Body of pancreas (tissue), 4 donors: Measurements from ENCODE around the gene EIF3L. TPM values are rescaled to one million over a fixed set of nuclear protein-coding genes. Genes with fewer than 3 reads are reported as not detected.

ENCODE experiments used
- ATAC-seq: fragments of 150-250 bp; one replicate; pipeline ENCODE4 v1.9.1; 2016
- DNase-seq, 4 donors: peaks; one replicate each; pipeline ENCODE4 v3.0.0-alpha.2; 2019
- H3K27ac ChIP-seq, 4 donors: fragments of 200-600 bp; sonication (generic); 1 replicate in 3 of 4; 2 replicates in 1 of 4; pipeline versions ENCODE4 v1.5.1 to v1.6.1; 2016 to 2019; ENCODE audit warnings: mild to moderate bottlenecking in 1 of 4, mixed read lengths in 1 of 4, moderate library complexity in 1 of 4
- H3K27me3 ChIP-seq, 2 donors: fragments of 200-600 bp; sonication (generic); one replicate each; pipeline ENCODE4 v1.6.0; 2016; ENCODE audit warnings: mild to moderate bottlenecking in 1 of 2
- H3K36me3 ChIP-seq, 2 donors: fragments of 200-600 bp; sonication (generic); replicated peaks in 1 of 2; 2 replicates each; pipeline ENCODE4 v1.5.1; 2016; ENCODE audit warnings: low read depth in 2 of 2; ENCODE audit not compliant: insufficient read depth in 1 of 2
- H3K4me1 ChIP-seq: fragments of 200-600 bp; sonication (generic); one replicate; pipeline ENCODE4 v1.6.0; 2016
- H3K4me3 ChIP-seq, 2 donors: fragments of 200-600 bp; sonication (generic); 1 replicate in 1 of 2; 2 replicates in 1 of 2; pipeline ENCODE4 v1.5.1; 2016 to 2019
- H3K9me3 ChIP-seq, 3 donors: fragments of 200-600 bp; sonication (generic); 1 replicate in 2 of 3; 2 replicates in 1 of 3; pipeline ENCODE4 v1.5.1; 2016
- CTCF ChIP-seq, 7 experiments: fragments of 450-650 bp in 4 of 7; fragments of 200-600 bp in 3 of 7; sonication (generic) in 3 of 7; IDR thresholded peaks; one replicate each; pipeline ENCODE4 v1.5.1; 2016 to 2019; ENCODE audit warnings: antibody characterized with exemption in 7 of 7
- POLR2A ChIP-seq, 3 donors: fragments of 450-650 bp; IDR thresholded peaks; one replicate each; pipeline ENCODE4 v1.6.1; 2016; ENCODE audit warnings: antibody characterized with exemption in 3 of 3, mild to moderate bottlenecking in 2 of 3
- WGBS, 2 donors: methylation state at CpG; one replicate each; pipeline ENCODE4 v1.1.5; 2017; 5-methylcytosine and 5-hydroxymethylcytosine counted together
- intact Hi-C: fragments of 100-400 bp; cut with DNase I; formaldehyde crosslinking; loops from one replicate; pipeline ENCODE4 v1.15.1; 2023
- total RNA-seq, 2 donors: library from RNA; depleted of rRNA; stranded (reverse); fragments of >200 nt; gene quantifications; one replicate each; pipeline ENCODE4 v1.1.0, GENCODE V29; 2016

The EIF3L gene
- total RNA-seq, 2 donors from 2014 or later = 139 to 230 TPM

- Histone ChIP-seq H3K27ac (peak overlapping the region; percentile 74 to 90 (median 83)), H3K9me3 (no peaks in the 10 kb centered on the region), H3K4me1 (peaks cover 53% of the 10 kb centered on the region), H3K36me3 (no peaks in the 10 kb centered on the region), H3K4me3 (no peak overlapping the region), H3K27me3 (no peaks in the 10 kb centered on the region)
- WGBS, 2 donors = 46 to 66% methylated on average over 6 to 9 of the region's 9 CpGs
- DNase-seq = peak; percentile 69 to 88 (median 80)
- peak; percentile 91 for ATAC-seq
- peak in 1 of 3 donors; percentile 49 for TF ChIP-seq POLR2A (IDR thresholded peaks at IDR 0.05)
- TF ChIP-seq CTCF (IDR thresholded peaks at IDR 0.05) = peak in 1 of 7 experiments; percentile 2
- intact Hi-C loops = no loop called here
Observed at GRCh38 chr22:37898441-37899181, 49.4 kb downstream of the EIF3L start.

GRCh38 chr22:37904572-37905533 lies 55.6 kb downstream of the EIF3L start:
- Histone ChIP-seq H3K36me3 (no peaks in the 10 kb centered on the region), H3K27me3 (no peaks in the 10 kb centered on the region), H3K4me1 (peaks cover 28% of the 10 kb centered on the region), H3K9me3 (no peaks in the 10 kb centered on the region), H3K27ac (peak overlapping the region; percentile 25 to 77 (median 73)), H3K4me3 (no peak overlapping the region)
- intact Hi-C loops = no loop called here
- DNase-seq (peak in 3 of 4 donors; percentile 26 to 60 (median 56)), ATAC-seq (no peak)
- WGBS, 2 donors = 72 to 78% methylated on average over 9 to 10 of the region's 10 CpGs
- TF ChIP-seq CTCF (IDR thresholded peaks at IDR 0.05) = no peak
- TF ChIP-seq POLR2A (IDR thresholded peaks at IDR 0.05) = no peak

- Histone ChIP-seq H3K36me3 (no peaks in the 10 kb centered on the region), H3K27ac (peak within 1 kb of the TSS; percentile 25 to 79 (median 78)), H3K4me1 (peaks cover 28% of the 10 kb centered on the region), H3K27me3 (no peaks in the 10 kb centered on the region), H3K9me3 (no peaks in the 10 kb centered on the region), H3K4me3 (peak within 1 kb of the TSS; percentile 54 to 62)
- TF ChIP-seq POLR2A (IDR thresholded peaks at IDR 0.05) (peak in 1 of 3 donors; percentile 35), CTCF (IDR thresholded peaks at IDR 0.05) (peak in 4 of 7 experiments; percentile 45 to 93 (median 77))
- intact Hi-C loops = no loop called here
- 18 to 43% methylated on average over 13 to 26 of the region's 90 CpGs for WGBS, 2 donors
- ATAC-seq = peak; percentile 92
- DNase-seq = peak; percentile 79 to 87 (median 82)
Observed at GRCh38 chr22:37905534-37906363, 56.5 kb downstream of the EIF3L start, which contains the start of gene MICALL1. TSS of gene MICALL1 (plus strand) at chr22:37906297. CDS start at chr22:37906423, 126 bp downstream.

- H3K9me3 ChIP-seq = no peaks in the 10 kb centered on the region
- intact Hi-C loops = no loop called here
- peak in 1 of 7 experiments; percentile 1 for TF ChIP-seq CTCF (IDR thresholded peaks at IDR 0.05)
- no peak for TF ChIP-seq POLR2A (IDR thresholded peaks at IDR 0.05)
- H3K4me3 ChIP-seq = peak overlapping the region; percentile 54 to 62
- peak overlapping the region; percentile 25 to 79 (median 78) for H3K27ac ChIP-seq
- WGBS, 2 donors = 0% methylated on average over 10 of the region's 75 CpGs
- no peaks in the 10 kb centered on the region for H3K36me3 ChIP-seq
- DNase-seq (peak in 1 of 4 donors; percentile 31), ATAC-seq (peak; percentile 39)
- H3K27me3 ChIP-seq = no peaks in the 10 kb centered on the region
- H3K4me1 ChIP-seq = peaks cover 29% of the 10 kb centered on the region
Observed at GRCh38 chr22:37906364-37907008, 57.3 kb downstream of the EIF3L start.
